Stimulated activated naive CD8-positive, alpha-beta T cell treated with anti-CD3 and anti-CD28 coated beads, Interleukin-15, Interleukin-2, amounts not matched to agents 100 ng/mL and 50 ng/mL, for 24 hours (primary cell): ENCODE results near the gene RWDD1.
A peak's percentile ranks its signal among the peaks of the same experiment; 100 is the strongest.

Experiments used
- H3K27ac Mint-ChIP-seq: one replicate; pipeline ENCODE4 v1.8.0; 2021; ENCODE audit warnings: mild to moderate bottlenecking, mixed read lengths
- H3K27me3 Mint-ChIP-seq: one replicate; pipeline ENCODE4 v1.8.0; 2021; ENCODE audit warnings: mixed read lengths
- H3K36me3 Mint-ChIP-seq: one replicate; pipeline ENCODE4 v1.8.0; 2021; ENCODE audit warnings: low read depth, mixed read lengths
- H3K4me1 Mint-ChIP-seq: one replicate; pipeline ENCODE4 v1.8.0; 2021; ENCODE audit warnings: low read depth, mixed read lengths
- H3K4me3 Mint-ChIP-seq: one replicate; pipeline ENCODE4 v1.8.0; 2021; ENCODE audit warnings: mild to moderate bottlenecking, mixed read lengths
- H3K9me3 Mint-ChIP-seq: one replicate; pipeline ENCODE4 v1.8.0; 2021; ENCODE audit warnings: mixed read lengths

RWDD1 gene

GRCh38 chr6:116547358-116547757 is 23.9 kb upstream of the RWDD1 start:
- H3K27me3 Mint-ChIP-seq, result peaks cover 30% of the 10 kb centered on the region
- no peak overlapping the region for H3K27ac Mint-ChIP-seq
- H3K4me3 Mint-ChIP-seq, result no peak overlapping the region
- no peaks in the 10 kb centered on the region for H3K36me3 Mint-ChIP-seq
- no peaks in the 10 kb centered on the region for H3K4me1 Mint-ChIP-seq
- H3K9me3 Mint-ChIP-seq, result no peaks in the 10 kb centered on the region

- no peak overlapping the region for H3K27ac Mint-ChIP-seq
- H3K4me1 Mint-ChIP-seq, result no peaks in the 10 kb centered on the region
- no peaks in the 10 kb centered on the region for H3K9me3 Mint-ChIP-seq
- H3K36me3 Mint-ChIP-seq, result no peaks in the 10 kb centered on the region
- no peak overlapping the region for H3K4me3 Mint-ChIP-seq
- H3K27me3 Mint-ChIP-seq, result peaks cover 14% of the 10 kb centered on the region
Measured at GRCh38 chr6:116550796-116551195, 20.5 kb upstream of the RWDD1 start.

DNA sequence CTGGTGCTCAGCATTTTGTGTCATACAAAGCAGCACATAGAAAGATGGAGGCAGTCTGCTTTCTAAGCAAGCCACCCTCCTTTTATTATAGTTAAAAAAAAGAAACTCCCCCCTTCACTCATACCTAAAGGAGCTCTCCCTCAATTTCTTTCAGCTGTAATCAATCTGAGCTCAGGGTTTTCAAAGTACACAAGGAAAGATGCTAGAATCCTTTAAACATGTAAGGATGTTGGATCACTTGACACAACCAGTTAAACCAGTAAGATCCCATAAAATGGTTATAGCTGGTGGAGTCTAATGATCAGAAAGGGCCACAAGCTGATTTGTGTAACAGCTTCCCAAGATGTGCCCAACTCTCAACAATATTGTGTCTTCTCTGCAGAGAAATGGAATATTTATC is 17.9 kb upstream of the RWDD1 start, which contains the start of gene CALHM4:
TSS of gene CALHM4 (plus strand) at position 301 of the 400 bp plus-strand sequence. CDS start at position 344, 43 bp downstream.
- no peaks in the 10 kb centered on the region for H3K4me1 Mint-ChIP-seq
- no peaks in the 10 kb centered on the region for H3K9me3 Mint-ChIP-seq
- H3K27me3 Mint-ChIP-seq, result peaks cover 14% of the 10 kb centered on the region
- H3K4me3 Mint-ChIP-seq, result no peak within 1 kb of the TSS
- H3K27ac Mint-ChIP-seq, result no peak within 1 kb of the TSS
- H3K36me3 Mint-ChIP-seq, result no peaks in the 10 kb centered on the region

- no peaks in the 10 kb centered on the region for H3K9me3 Mint-ChIP-seq
- H3K27ac Mint-ChIP-seq, result no peak overlapping the region
- H3K4me3 Mint-ChIP-seq, result no peak overlapping the region
- H3K27me3 Mint-ChIP-seq, result peaks cover 9% of the 10 kb centered on the region
- H3K36me3 Mint-ChIP-seq, result no peaks in the 10 kb centered on the region
- H3K4me1 Mint-ChIP-seq, result no peaks in the 10 kb centered on the region
Measured at GRCh38 chr6:116556065-116556464, 15.2 kb upstream of the RWDD1 start.

GRCh38 chr6:116556814-116557415 is 14.4 kb upstream of the RWDD1 start:
- H3K36me3 Mint-ChIP-seq, result no peaks in the 10 kb centered on the region
- peaks cover 7% of the 10 kb centered on the region for H3K27me3 Mint-ChIP-seq
- no peaks in the 10 kb centered on the region for H3K9me3 Mint-ChIP-seq
- no peaks in the 10 kb centered on the region for H3K4me1 Mint-ChIP-seq
- no peak overlapping the region for H3K27ac Mint-ChIP-seq
- H3K4me3 Mint-ChIP-seq, result no peak overlapping the region

DNA sequence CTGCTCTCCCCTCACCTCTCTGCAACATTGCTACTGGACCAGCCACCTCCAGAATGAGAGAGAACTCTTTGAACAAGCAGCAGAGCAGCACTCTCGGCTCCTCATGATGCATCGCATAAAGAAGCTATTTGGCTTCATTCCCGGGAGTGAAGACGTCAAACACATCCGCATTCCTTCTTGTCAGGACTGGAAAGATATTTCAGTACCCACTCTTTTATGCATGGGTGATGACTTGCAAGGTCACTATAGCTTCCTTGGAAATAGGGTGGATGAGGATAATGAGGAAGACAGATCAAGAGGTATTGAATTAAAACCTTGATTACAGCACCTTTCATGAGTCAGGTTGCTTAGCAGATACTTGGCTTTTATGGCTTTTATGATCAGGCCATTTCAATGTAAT is 13.4 kb upstream of the RWDD1 start:
- H3K4me3 Mint-ChIP-seq, result no peak overlapping the region
- H3K27ac Mint-ChIP-seq, result no peak overlapping the region
- H3K4me1 Mint-ChIP-seq, result no peaks in the 10 kb centered on the region
- H3K36me3 Mint-ChIP-seq, result no peaks in the 10 kb centered on the region
- H3K9me3 Mint-ChIP-seq, result no peaks in the 10 kb centered on the region
- peaks cover 4% of the 10 kb centered on the region for H3K27me3 Mint-ChIP-seq

DNA sequence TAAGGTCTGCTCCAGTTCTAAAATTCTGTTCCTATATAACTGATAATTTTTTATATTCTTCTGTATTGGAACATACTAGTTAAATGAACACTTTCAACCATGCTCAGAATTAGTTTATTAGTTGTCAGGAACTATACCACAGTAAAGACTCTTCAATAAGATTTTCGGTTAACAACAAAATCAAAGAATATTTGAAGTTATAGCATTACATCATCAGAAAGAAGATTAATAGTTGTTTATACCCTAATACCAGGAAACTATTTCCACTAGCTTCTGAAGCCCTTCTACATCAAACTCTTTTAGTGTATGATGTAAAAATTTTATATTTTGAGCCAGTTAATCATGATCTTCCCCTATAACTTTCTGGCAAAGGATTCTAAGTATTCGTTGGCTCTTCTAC is 11.2 kb upstream of the RWDD1 start:
- Mint-ChIP-seq H3K27ac (no peak overlapping the region), H3K27me3 (peaks cover 7% of the 10 kb centered on the region), H3K9me3 (no peaks in the 10 kb centered on the region), H3K4me1 (peaks cover 6% of the 10 kb centered on the region), H3K36me3 (no peaks in the 10 kb centered on the region), H3K4me3 (no peak overlapping the region)

GRCh38 chr6:116561377-116562018 is 9.8 kb upstream of the RWDD1 start:
- no peak overlapping the region for H3K4me3 Mint-ChIP-seq
- peaks cover 7% of the 10 kb centered on the region for H3K27me3 Mint-ChIP-seq
- no peaks in the 10 kb centered on the region for H3K9me3 Mint-ChIP-seq
- H3K27ac Mint-ChIP-seq, result no peak overlapping the region
- H3K4me1 Mint-ChIP-seq, result peaks cover 6% of the 10 kb centered on the region
- no peaks in the 10 kb centered on the region for H3K36me3 Mint-ChIP-seq

DNA sequence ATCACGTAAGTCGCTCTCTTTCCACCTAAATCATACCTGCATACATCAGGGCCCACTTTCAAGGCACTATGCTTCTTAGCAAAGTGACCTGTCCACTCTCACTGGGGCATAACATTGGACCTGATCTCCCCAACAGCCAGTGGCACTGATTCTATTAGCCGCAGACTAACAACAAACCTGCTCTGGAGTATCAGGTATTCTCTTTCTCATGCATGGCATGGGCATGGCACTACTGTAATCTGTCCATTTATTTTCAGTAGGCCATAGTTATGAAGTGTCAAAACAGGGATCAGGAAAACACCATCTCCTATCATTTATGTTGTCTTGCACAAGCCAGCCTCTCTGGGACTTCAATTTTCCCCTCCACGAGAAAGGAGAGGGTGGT is 9.3 kb upstream of the RWDD1 start:
- peaks cover 6% of the 10 kb centered on the region for H3K4me1 Mint-ChIP-seq
- H3K36me3 Mint-ChIP-seq, result no peaks in the 10 kb centered on the region
- H3K9me3 Mint-ChIP-seq, result no peaks in the 10 kb centered on the region
- peaks cover 7% of the 10 kb centered on the region for H3K27me3 Mint-ChIP-seq
- no peak overlapping the region for H3K27ac Mint-ChIP-seq
- H3K4me3 Mint-ChIP-seq, result no peak overlapping the region

DNA sequence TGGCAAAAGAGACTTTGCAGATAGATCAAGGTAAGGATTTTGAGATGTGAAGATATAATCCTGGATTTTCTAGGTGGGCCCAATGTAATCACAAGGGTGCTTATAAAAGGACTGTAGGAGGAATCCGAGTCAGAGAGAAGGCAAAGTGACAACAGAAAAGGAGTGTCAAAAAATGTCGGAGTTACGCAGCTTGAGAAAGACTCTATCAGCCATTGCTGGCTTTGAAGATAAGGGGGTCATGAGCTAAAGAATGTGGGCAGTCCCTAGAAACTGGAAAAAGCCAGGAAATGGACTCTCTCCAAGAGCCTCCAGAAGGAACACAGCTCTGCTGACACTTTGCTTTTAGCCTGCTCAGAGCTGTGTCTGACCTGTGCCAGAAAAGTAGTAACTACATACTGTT is 8.7 kb upstream of the RWDD1 start:
- Mint-ChIP-seq H3K4me3 (no peak overlapping the region), H3K27me3 (peaks cover 7% of the 10 kb centered on the region), H3K4me1 (peaks cover 6% of the 10 kb centered on the region), H3K27ac (no peak overlapping the region), H3K9me3 (no peaks in the 10 kb centered on the region), H3K36me3 (no peaks in the 10 kb centered on the region)

GRCh38 chr6:116563830-116564229 is 7.5 kb upstream of the RWDD1 start:
- no peaks in the 10 kb centered on the region for H3K36me3 Mint-ChIP-seq
- no peak overlapping the region for H3K4me3 Mint-ChIP-seq
- no peak overlapping the region for H3K27ac Mint-ChIP-seq
- H3K9me3 Mint-ChIP-seq, result no peaks in the 10 kb centered on the region
- peaks cover 7% of the 10 kb centered on the region for H3K27me3 Mint-ChIP-seq
- peaks cover 14% of the 10 kb centered on the region for H3K4me1 Mint-ChIP-seq

- Mint-ChIP-seq H3K27me3 (peaks cover 7% of the 10 kb centered on the region), H3K9me3 (no peaks in the 10 kb centered on the region), H3K4me3 (no peak overlapping the region), H3K27ac (no peak overlapping the region), H3K36me3 (no peaks in the 10 kb centered on the region), H3K4me1 (peaks cover 19% of the 10 kb centered on the region)
Measured at GRCh38 chr6:116564311-116564710, 7.0 kb upstream of the RWDD1 start.

DNA sequence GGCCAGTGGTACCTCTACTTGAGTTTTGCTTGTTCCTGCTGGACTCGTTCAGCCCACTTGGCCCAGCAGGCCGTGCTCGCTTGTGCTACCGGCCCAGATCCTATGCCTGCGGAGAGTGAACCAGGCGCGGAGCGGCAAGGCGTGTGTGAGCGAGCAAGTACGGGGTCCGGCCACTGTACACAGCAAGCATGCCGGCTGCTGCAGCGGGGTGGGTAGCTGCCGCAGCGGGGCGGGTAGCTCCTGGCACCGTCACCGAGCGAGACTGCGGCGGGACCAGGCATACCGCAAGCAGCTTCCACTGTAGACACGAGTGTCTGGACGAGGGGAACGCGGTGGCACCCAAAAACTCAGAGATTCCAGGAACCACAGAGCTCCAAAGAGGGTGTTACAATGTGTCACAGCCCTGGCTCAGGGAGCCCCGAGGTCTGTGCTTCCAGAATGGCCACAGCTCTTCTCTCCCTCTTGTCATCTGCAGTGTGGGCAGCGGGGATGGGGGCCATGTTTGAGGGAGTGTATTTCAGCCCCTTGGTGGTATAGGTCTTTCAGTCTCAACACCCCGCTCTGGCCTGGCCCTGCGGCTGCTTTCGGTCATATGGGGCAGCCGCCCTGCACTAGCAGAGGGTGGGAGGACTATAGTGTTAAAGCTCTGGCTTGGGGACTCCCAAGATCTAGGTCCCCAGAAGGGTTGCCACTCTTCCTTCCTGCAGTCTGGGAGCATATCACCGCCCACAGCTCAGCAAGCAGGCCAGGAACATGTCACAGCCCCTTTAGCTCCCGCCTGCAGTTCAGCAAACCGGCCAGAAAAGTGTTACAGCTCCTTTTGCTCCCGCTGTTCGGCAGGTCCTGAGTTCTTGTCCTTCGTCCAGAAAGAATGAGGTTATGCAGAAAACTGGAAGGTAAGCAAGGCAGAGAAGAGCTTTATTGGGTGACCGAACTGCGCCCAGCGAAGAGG is 6.1 kb upstream of the RWDD1 start:
- Mint-ChIP-seq H3K36me3 (no peaks in the 10 kb centered on the region), H3K4me1 (peaks cover 26% of the 10 kb centered on the region), H3K4me3 (peak overlapping the region; percentile 21), H3K9me3 (no peaks in the 10 kb centered on the region), H3K27me3 (peaks cover 7% of the 10 kb centered on the region), H3K27ac (no peak overlapping the region)

DNA sequence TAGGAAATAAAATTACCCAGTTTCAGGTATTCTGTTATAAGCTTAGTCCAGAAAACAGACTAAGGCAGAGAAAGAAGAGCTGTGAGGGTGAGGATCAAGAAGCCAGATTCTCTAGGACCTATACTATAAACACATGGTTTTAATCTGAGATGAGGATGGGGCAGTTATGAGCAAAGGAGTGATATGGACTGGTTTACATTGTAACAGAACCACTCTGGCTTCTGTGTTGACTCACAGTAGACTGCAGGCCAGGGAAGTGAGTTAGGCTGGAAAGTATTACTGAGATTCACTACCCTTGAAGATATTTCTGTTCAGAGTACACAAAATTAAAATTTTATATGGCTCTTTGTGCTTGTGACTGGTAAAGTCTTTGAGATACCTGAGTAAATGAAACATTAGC is 3.2 kb upstream of the RWDD1 start:
- peaks cover 7% of the 10 kb centered on the region for H3K27me3 Mint-ChIP-seq
- H3K36me3 Mint-ChIP-seq, result no peaks in the 10 kb centered on the region
- peaks cover 38% of the 10 kb centered on the region for H3K4me1 Mint-ChIP-seq
- no peak overlapping the region for H3K27ac Mint-ChIP-seq
- no peak overlapping the region for H3K4me3 Mint-ChIP-seq
- H3K9me3 Mint-ChIP-seq, result no peaks in the 10 kb centered on the region
